RPMI7951 (cell line): ENCODE data around the gene ORAI3. TPM values are rescaled to one million over a fixed set of nuclear protein-coding genes. Genes with fewer than 3 reads are reported as not detected.
"Not testable (repeated sequence)": the region's sequence is repeated elsewhere in the genome, so short reads cannot be mapped to it uniquely, and the experiment has no call there.

ENCODE experiments used
- DNase-seq: peaks from one replicate; pipeline ENCODE4 v3.0.0-alpha.2; 2012; ENCODE audit warnings: low read depth
- total RNA-seq: library from RNA; depleted of rRNA; stranded (reverse); fragments of >200 nt; shearing (Covaris generic); gene quantifications from 2 replicates; pipeline ENCODE4 v1.2.3, GENCODE V29; 2014

ORAI3 gene
- total RNA-seq, 1 experiment from 2014 or later: 28.5 TPM

- no peak for DNase-seq
Observed at GRCh38 chr16:30924076-30924912, 24.6 kb upstream of the ORAI3 start.

DNA sequence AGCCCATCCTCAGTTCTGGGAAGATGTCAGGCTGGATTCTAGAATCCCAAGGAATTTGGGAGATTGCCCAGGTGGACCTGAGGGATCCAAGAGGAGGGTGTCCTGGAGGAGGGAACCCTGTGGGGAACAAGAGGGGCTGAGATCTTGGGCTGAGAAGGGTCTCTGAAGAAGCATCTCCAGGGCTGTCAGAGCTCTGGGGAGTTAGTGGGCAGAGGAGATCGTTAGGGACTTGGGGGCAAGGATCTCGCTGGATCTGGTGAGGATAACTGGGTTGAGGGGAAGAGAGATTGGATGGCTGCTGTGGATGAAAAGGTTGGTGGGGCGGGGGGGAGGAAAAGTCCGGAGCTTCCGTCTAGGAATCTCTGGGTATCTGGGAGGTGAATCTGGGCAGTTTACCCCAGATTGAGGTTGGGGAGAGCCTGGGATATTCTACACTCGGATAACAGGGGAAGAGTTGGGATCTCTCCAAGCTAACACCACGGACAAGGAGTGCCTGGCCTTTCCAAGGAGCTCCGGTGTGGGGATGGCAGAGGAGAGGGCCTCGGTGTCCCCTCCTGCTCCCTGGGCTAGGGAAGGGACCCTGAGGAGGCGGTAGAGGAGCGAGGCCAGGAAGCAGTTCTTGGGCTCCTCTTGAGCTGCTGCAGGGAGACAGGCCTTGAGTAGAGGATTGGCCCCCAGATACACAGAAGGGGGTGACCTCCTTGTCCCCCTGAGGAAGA lies 23.8 kb upstream of the ORAI3 start:
- DNase-seq: no peak

DNA sequence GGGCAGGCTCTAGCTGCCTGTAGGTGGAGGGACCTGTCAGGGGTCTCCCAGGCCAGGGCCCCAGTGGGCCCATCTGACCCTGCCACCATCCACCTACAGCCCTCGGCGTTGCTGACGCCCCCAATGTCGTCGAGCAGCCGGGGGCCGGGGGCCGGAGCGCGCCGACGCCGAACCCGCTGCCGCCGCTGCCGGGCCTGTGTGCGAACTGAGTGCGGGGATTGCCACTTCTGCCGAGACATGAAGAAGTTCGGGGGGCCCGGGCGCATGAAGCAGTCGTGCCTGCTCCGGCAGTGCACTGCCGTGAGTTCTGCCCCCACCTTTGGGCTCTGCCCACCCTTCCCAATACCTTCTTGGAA lies 23.3 kb upstream of the ORAI3 start:
- no peak for DNase-seq

DNA sequence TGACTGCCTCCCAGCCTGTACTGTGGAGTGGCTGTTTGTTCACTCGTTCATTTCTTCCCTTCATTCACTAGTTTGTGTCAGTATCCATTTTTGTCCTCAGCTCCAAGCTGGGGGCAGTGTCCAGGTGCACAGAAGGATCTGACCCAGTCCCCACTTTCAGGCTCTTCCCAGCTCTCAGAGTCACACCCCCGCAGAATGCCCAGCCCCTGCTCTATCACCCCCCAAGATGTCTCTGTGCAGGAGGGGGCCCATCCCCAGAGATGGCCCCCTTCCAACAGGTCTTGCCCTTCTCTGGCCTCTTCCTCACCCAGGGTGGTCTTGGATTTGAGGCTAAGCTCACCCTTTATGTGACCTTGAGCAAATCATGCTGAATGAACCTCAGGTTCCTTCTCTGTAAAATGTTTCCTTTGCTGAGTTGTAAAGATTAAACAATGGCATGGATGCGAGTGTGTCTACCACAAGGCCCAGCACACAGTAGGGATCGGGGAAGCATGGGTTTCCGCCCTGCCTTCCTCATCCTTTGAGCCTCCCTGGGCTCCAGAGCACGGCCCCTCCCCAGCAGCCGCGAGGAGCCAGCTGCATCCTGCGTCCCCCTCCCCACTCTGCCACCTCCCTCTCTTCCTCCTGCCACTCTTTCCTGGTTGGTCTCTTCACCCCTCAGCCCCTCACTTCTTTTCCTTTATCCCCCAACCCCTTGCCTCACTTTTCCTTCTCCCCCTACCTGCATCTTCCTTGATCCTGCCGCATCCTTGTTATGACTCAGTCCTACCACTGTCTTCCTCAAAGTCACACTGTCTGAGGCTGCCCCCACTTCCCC lies 22.7 kb upstream of the ORAI3 start:
- DNase-seq: no peak

DNA sequence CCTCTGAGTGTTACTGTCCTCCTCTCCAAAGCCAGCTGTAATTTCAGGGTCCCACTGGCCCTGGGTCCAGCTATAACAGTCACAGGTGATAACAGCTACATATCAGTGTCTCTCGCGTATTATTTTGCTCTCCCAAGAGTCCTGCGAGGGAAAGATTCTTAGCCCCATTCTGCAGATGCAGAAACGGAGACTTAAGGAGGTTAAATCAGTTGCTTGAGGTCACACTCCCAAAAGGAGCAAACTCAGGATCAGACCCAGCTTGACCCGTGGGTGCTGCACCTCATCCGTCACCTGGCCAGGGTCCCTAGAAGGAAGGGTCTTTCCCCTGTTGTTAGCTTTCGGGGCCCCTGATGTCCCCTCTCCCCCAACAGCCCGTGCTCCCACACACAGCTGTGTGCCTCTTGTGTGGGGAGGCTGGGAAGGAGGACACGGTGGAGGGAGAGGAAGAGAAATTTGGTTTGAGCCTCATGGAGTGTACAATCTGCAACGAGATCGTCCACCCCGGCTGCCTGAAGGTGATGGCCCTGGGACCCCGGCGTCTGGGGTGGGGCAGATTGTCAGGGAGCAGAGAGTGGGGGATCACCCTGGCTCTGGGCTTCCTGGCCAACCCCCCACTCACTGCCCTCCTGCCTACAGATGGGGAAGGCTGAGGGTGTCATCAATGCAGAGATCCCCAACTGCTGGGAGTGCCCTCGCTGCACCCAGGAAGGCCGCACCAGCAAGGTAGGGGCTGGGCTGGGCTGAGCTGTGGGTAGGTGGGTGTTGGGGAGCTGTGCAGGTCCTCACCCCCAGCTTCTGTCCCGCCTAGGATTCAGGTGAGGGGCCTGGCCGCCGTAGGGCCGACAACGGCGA lies 21.7 kb upstream of the ORAI3 start:
- no peak for DNase-seq

- peak; percentile 25 for DNase-seq
Observed at GRCh38 chr16:30927789-30928378, 21.0 kb upstream of the ORAI3 start.

DNA sequence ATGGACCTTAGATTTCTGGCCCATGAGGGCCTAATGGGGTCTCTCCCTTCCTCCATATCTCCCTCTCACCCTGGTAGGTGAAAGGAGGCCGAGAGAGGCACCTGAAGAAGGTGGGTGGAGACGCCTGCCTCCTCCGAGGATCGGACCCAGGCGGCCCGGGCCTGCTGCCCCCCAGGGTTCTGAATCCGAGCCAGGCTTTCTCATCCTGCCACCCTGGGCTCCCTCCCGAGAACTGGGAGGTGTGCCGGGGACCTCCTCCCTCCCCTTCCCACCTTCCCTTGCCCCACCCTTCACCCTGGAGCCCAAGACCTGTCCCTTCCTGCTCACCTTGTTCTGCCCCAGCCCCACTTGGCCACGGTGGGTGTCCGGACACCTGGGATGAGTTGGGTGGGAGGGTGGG lies 20.5 kb upstream of the ORAI3 start:
- DNase-seq: no peak

GRCh38 chr16:30929167-30929566 lies 19.7 kb upstream of the ORAI3 start:
- no peak for DNase-seq

- no peak for DNase-seq
Observed at GRCh38 chr16:30930160-30930571, 18.7 kb upstream of the ORAI3 start.

GRCh38 chr16:30931068-30931650 lies 17.7 kb upstream of the ORAI3 start:
- DNase-seq: no peak

DNA sequence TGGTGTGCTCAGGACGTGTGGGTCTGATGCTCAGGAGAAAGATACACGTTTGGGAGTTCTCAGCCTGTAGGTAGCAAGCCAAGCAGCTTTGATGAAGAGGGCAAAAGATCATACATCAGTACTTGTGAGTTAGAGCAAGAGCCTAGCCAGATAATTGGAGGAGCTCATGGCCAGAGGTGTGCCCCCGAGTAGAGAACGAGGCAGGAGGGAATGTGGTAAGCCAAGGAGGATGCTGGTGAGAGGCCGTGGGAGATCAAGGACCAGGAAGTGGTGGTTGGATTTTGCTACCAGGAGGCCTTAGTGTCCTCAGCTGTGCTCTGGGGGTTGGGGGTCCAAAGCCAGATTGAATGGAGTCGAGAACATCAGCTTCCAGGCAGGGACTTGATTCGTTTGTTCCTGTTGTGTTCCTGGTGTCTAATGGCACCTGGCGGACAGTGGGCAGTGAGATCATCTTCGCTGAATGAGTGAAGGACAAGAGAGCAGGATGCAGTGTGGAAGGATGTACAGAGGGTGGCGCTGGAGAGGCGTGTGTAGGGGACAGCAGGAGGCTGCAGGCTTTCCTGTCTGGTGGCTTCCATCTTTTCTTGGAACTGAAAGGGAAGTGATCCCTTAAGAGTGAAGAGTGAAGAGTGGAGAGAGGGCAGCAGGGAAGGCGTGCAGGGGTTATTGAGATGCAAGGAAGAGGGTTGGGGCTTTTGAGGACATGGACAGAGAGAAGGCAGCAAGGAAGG lies 13.9 kb upstream of the ORAI3 start:
- peak; percentile 26 for DNase-seq

DNA sequence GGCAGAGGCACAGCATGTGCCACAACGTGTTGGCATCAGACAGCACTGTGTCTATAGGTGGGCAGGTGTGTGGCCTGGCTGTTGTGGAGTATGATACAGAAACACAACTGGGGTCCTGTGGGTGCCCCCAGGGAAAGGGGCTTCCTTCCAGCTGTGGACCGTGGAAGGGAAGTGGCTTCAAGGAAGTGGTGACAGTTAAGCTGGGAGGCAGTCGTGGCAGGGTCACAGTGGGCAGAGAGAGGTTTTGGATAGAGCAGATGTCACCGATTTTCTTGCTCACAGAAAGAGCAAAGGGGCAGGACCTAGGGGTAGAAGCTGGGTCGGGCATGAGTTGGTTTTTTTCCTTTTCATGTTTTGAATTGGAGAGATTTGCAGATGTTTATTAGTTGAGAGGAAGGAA lies 11.2 kb upstream of the ORAI3 start:
- no peak for DNase-seq

- not testable (repeated sequence) for DNase-seq
Observed at GRCh38 chr16:30939571-30939970, 9.3 kb upstream of the ORAI3 start.

GRCh38 chr16:30941600-30942425 lies 7.1 kb upstream of the ORAI3 start:
- DNase-seq: peak; percentile 60

- DNase-seq: no peak
Observed at GRCh38 chr16:30942426-30942806, 6.5 kb upstream of the ORAI3 start.

- DNase-seq: no peak
Observed at GRCh38 chr16:30944352-30944751, 4.5 kb upstream of the ORAI3 start.

- no peak for DNase-seq
Observed at GRCh38 chr16:30946671-30947540, 2.0 kb upstream of the ORAI3 start.

DNA sequence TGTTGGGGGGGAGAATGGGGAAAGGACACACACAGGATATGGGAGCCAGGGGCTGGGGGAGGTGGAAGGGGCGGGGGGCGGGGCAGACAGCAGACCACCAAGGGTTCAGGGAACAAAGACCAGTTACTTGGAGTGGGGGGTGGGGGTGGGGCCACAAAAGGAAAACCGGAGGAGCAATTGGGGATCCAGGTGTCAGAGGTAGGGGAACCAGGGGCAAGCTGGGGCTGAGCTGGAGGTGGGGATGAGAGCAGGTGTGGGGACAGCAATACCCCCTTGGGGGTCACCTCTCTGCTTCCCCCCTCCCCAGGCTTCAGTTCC lies 1.4 kb upstream of the ORAI3 start:
- DNase-seq: no peak
